Neuronal stem cell (in vitro differentiated cells): ENCODE data around the gene LRRC26. TPM values are rescaled to one million over a fixed set of nuclear protein-coding genes. Genes with fewer than 3 reads are reported as not detected.

Experiments
- DNase-seq: peaks from one replicate; pipeline ENCODE4 v3.0.0-alpha.2; 2013; ENCODE audit warnings: low spot score
- H2AFZ ChIP-seq: one replicate; pipeline ENCODE4 v1.6.1; 2013; ENCODE audit warnings: mild to moderate bottlenecking, low read length, inconsistent platforms
- H2AK5ac ChIP-seq: 2 replicates; pipeline ENCODE4 v1.6.1; 2013; ENCODE audit warnings: low read depth, mild to moderate bottlenecking, inconsistent platforms, low read length, moderate library complexity, mixed read lengths
- H2BK120ac ChIP-seq: 2 replicates; pipeline ENCODE4 v1.6.1; 2013; ENCODE audit warnings: low read depth, mild to moderate bottlenecking, inconsistent platforms, low read length, moderate library complexity, mixed read lengths
- H2BK12ac ChIP-seq: one replicate; pipeline ENCODE4 v1.6.1; 2013; ENCODE audit warnings: low read length, inconsistent platforms
- H2BK15ac ChIP-seq: 2 replicates; pipeline ENCODE4 v1.6.1; 2013; ENCODE audit warnings: mild to moderate bottlenecking, low read length, inconsistent platforms, mixed read lengths
- H2BK5ac ChIP-seq: one replicate; pipeline ENCODE4 v1.6.1; 2013; ENCODE audit warnings: inconsistent platforms, mild to moderate bottlenecking, low read length, moderate library complexity
- H3K14ac ChIP-seq: one replicate; pipeline ENCODE4 v1.6.1; 2013; ENCODE audit warnings: low read length, inconsistent platforms
- H3K18ac ChIP-seq: 2 replicates; pipeline ENCODE4 v1.6.1; 2013; ENCODE audit warnings: low read length, inconsistent platforms
- H3K23ac ChIP-seq: 2 replicates; pipeline ENCODE4 v1.6.1; 2013; ENCODE audit warnings: low read depth, mild to moderate bottlenecking, mixed read lengths, low read length, inconsistent platforms; ENCODE audit not compliant: poor library complexity
- H3K27ac ChIP-seq: replicated peaks from 3 replicates; pipeline ENCODE4 v1.5.1; 2013; ENCODE audit warnings: low read length, inconsistent platforms
- H3K27me3 ChIP-seq, 3 experiments: 2 replicates each; pipeline ENCODE4 v1.6.1; 2013; ENCODE audit warnings: low read length in 3 of 3, mild to moderate bottlenecking in 2 of 3, inconsistent platforms in 1 of 3, low read depth in 1 of 3, mixed read lengths in 1 of 3, moderate library complexity in 1 of 3; ENCODE audit not compliant: control insufficient read depth in 3 of 3, insufficient read depth in 3 of 3
- H3K36me3 ChIP-seq, 2 donors: replicated peaks in 1 of 2; 2 replicates each; pipeline ENCODE4 v1.6.1; 2013; ENCODE audit warnings: low read length in 2 of 2; ENCODE audit not compliant: control insufficient read depth in 2 of 2, insufficient read depth in 2 of 2
- H3K4ac ChIP-seq: 2 replicates; pipeline ENCODE4 v1.6.1; 2013; ENCODE audit warnings: inconsistent platforms, mild to moderate bottlenecking, low read length, moderate library complexity
- H3K4me1 ChIP-seq, 2 donors: 1 replicate in 1 of 2; 2 replicates in 1 of 2; pipeline ENCODE4 v1.6.1; 2013; ENCODE audit warnings: low read length in 2 of 2, low read depth in 1 of 2; ENCODE audit not compliant: control insufficient read depth in 2 of 2, insufficient read depth in 1 of 2
- H3K4me2 ChIP-seq: one replicate; pipeline ENCODE4 v1.6.1; 2013; ENCODE audit warnings: mild to moderate bottlenecking, low read length, inconsistent platforms; ENCODE audit not compliant: insufficient read depth, poor library complexity, severe bottlenecking
- H3K4me3 ChIP-seq, 2 donors: 2 replicates each; pipeline ENCODE4 v1.5.1; 2013; ENCODE audit warnings: low read length in 2 of 2, mild to moderate bottlenecking in 2 of 2, inconsistent platforms in 1 of 2, moderate library complexity in 1 of 2
- H3K79me1 ChIP-seq: one replicate; pipeline ENCODE4 v1.6.1; 2013; ENCODE audit warnings: low read depth, mild to moderate bottlenecking, inconsistent platforms, low read length, moderate library complexity
- H3K9ac ChIP-seq: one replicate; pipeline ENCODE4 v1.6.1; 2013; ENCODE audit warnings: mild to moderate bottlenecking, low read depth, low read length, inconsistent platforms; ENCODE audit not compliant: poor library complexity
- H3K9me3 ChIP-seq, 2 donors: replicated peaks in 1 of 2; 2 replicates each; pipeline versions ENCODE3 to v1.6.1; 2013; ENCODE audit warnings: low read length in 2 of 2, mild to moderate bottlenecking in 2 of 2, inconsistent platforms in 1 of 2, low read depth in 1 of 2, mixed read lengths in 1 of 2, moderate library complexity in 1 of 2; ENCODE audit not compliant: control insufficient read depth in 2 of 2, insufficient read depth in 1 of 2
- H4K8ac ChIP-seq: one replicate; pipeline ENCODE4 v1.6.1; 2013; ENCODE audit warnings: low read depth, mild to moderate bottlenecking, inconsistent platforms, low read length, moderate library complexity
- H4K91ac ChIP-seq: one replicate; pipeline ENCODE4 v1.6.1; 2013; ENCODE audit warnings: low read length, low read depth, mild to moderate bottlenecking, inconsistent platforms; ENCODE audit not compliant: poor library complexity
- WGBS, 2 donors: extraction: QIAGEN DNeasy Blood & Tissue Kit; methylation state at CpG; one replicate each; pipeline ENCODE4 v1.1.7; 2013; ENCODE audit warnings: missing lambda C conversion rate in 2 of 2, mixed read lengths in 1 of 2; ENCODE audit not compliant: insufficient read length in 2 of 2, insufficient replicate concordance in 1 of 2; ENCODE audit errors: extremely low coverage in 2 of 2; 5-methylcytosine and 5-hydroxymethylcytosine counted together
- polyA plus RNA-seq, 2 experiments: library from polyadenylated mRNA; stranded (reverse); fragments of 200-250 nt; gene quantifications; one replicate each; pipeline ENCODE4 v1.2.3, GENCODE V29; 2013

The LRRC26 gene
- polyA plus RNA-seq (2013, experiment 1 of 2): 1.2 TPM
- 1.3 TPM for polyA plus RNA-seq (2013, experiment 2 of 2)

DNA sequence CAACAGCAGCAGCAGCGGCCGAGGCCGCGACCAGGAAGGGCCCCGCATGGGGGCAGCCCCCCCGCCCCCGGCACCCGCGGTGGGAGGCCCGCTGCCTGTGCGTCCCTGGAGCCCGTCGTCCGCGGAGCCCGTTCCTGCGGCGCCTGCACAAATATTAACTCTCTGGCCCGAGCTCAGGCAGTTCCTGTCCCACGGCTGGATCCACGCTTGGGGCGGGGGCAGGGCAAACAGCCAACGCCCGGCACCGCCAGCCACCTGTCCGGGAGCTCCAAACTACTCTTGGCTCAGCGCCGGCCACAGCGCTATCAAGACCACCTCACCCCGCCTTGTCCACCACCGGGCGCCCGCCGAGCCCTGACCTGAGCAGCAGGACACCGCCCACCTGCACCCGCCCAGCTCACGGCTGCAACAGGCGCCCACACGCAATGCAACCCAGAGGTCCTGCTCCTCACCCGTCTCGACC, at the start of gene LRRC26:
TSS of gene LRRC26 (minus strand) at position 156 of the 463 bp plus-strand sequence. CDS start at position 48, 108 bp downstream.
- Histone ChIP-seq H3K23ac (peak within 1 kb of the TSS; percentile 93), H3K79me1 (peaks cover 2% of the 10 kb centered on the region), H3K36me3 (no peaks in the 10 kb centered on the region), H3K27ac (no peak within 1 kb of the TSS), H2BK120ac (no peak within 1 kb of the TSS), H3K9ac (peak within 1 kb of the TSS; percentile 92), H3K18ac (peak within 1 kb of the TSS; percentile 91), H3K4me3 (peak within 1 kb of the TSS; percentile 51 to 80), H2BK5ac (no peak within 1 kb of the TSS), H2BK12ac (peak within 1 kb of the TSS; percentile 41), H2AK5ac (peak within 1 kb of the TSS; percentile 88), H2AFZ (peak within 1 kb of the TSS; percentile 91), H3K27me3 (peaks cover 22 to 84% (median 69%) of the 10 kb centered on the region in 3 experiments), H4K91ac (no peak within 1 kb of the TSS), H3K4me2 (peak within 1 kb of the TSS; percentile 89), H3K9me3 (peaks cover 0 to 2% of the 10 kb centered on the region in 2 donors), H3K4ac (peak within 1 kb of the TSS; percentile 37), H3K14ac (peak within 1 kb of the TSS; percentile 71), H2BK15ac (peak within 1 kb of the TSS; percentile 75), H3K4me1 (peaks cover 8 to 22% of the 10 kb centered on the region in 2 donors), H4K8ac (peak within 1 kb of the TSS; percentile 3)
- no CpG with 5 or more reads among the region's 41 CpGs for WGBS, 2 donors
- no peak for DNase-seq

DNA sequence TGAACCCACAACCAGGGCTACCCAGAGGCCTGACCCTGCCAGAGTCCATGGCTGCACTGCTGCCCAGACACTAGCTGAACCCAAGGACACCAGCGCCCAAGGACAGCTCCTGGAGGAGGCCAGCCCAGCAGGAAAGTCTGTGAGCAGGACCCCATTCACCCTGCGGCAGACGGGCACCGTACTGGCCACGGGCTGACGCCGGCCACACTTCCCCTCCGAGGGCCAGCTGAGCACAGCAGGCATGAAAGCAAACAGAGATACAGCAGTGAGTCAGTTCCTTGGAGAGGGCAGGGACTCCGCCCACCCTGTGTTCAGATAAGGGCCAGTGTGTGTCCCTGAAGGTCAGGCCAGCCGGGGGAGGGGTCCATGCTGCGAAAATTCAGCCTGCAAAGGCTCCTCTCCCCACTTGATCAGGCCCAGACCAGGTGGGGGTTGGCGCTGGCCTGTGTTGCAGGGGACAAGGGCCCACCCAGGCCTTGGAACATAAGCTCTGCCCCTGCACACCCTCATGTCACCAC, 49.0 kb upstream of the LRRC26 start:
- no peak overlapping the region for H3K4me2 ChIP-seq
- peaks cover 15% of the 10 kb centered on the region for H3K79me1 ChIP-seq
- peak overlapping the region; percentile 65 for H4K8ac ChIP-seq
- H3K23ac ChIP-seq: peak overlapping the region; percentile 80
- H4K91ac ChIP-seq: no peak overlapping the region
- H2AK5ac ChIP-seq: no peak overlapping the region
- H3K9me3 ChIP-seq: no peaks in the 10 kb centered on the region
- H3K36me3 ChIP-seq: peaks cover 9 to 26% of the 10 kb centered on the region in 2 donors
- H2BK5ac ChIP-seq: no peak overlapping the region
- DNase-seq: no peak
- H3K4me1 ChIP-seq: peaks cover 9 to 15% of the 10 kb centered on the region in 2 donors
- no peak overlapping the region for H2AFZ ChIP-seq
- H2BK15ac ChIP-seq: no peak overlapping the region
- peak overlapping the region; percentile 60 for H3K9ac ChIP-seq
- H3K18ac ChIP-seq: peak overlapping the region; percentile 11
- H3K14ac ChIP-seq: no peak overlapping the region
- no peak overlapping the region for H3K4me3 ChIP-seq
- no CpG with 5 or more reads among the region's 12 CpGs for WGBS, 2 donors
- no peak overlapping the region for H3K27ac ChIP-seq
- no peak overlapping the region for H2BK12ac ChIP-seq
- no peak overlapping the region for H3K4ac ChIP-seq
- H2BK120ac ChIP-seq: no peak overlapping the region
- H3K27me3 ChIP-seq: peaks cover 0 to 10% (median 3%) of the 10 kb centered on the region in 3 experiments

DNA sequence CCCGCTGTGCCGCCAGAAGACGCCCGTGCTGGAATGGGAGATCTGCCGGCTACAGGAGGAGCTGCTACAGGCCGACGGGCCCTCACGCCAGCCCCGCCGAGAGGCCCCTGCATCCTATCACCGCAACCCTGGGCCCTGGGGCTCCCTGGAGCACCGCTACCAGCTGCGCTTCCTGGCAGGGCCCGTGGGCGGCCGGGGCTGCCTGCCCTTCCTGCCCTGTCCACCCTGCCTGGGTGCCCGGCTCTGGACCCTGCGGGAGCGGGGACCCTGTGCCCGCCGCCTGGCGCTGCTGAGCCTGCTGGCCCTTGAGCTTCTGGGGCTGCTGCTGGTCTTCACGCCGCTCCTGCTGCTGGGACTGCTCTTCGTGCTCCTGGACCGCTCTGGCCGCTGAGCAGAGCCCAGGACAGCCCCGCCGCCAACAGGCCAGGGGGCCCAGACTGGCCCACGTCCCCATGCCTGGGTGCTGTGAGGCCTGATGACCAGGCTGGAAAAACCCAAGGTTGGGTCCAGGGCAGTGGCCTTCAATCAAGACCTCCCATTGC, 48.4 kb upstream of the LRRC26 start:
- H3K36me3 ChIP-seq: peaks cover 11 to 30% of the 10 kb centered on the region in 2 donors
- peak overlapping the region; percentile 65 for H4K8ac ChIP-seq
- H3K18ac ChIP-seq: no peak overlapping the region
- no peak overlapping the region for H3K4me2 ChIP-seq
- no peak overlapping the region for H3K27ac ChIP-seq
- no peaks in the 10 kb centered on the region for H3K9me3 ChIP-seq
- H4K91ac ChIP-seq: no peak overlapping the region
- H2BK15ac ChIP-seq: no peak overlapping the region
- H3K27me3 ChIP-seq: peaks cover 0 to 10% (median 3%) of the 10 kb centered on the region in 3 experiments
- H3K4ac ChIP-seq: no peak overlapping the region
- peaks cover 8 to 15% of the 10 kb centered on the region in 2 donors for H3K4me1 ChIP-seq
- peaks cover 15% of the 10 kb centered on the region for H3K79me1 ChIP-seq
- WGBS, 2 donors: no CpG with 5 or more reads among the region's 30 CpGs
- peak overlapping the region; percentile 80 for H3K23ac ChIP-seq
- no peak overlapping the region for H3K4me3 ChIP-seq
- no peak for DNase-seq
- H2BK120ac ChIP-seq: no peak overlapping the region
- H2BK5ac ChIP-seq: no peak overlapping the region
- no peak overlapping the region for H2AK5ac ChIP-seq
- H3K14ac ChIP-seq: no peak overlapping the region
- peak overlapping the region; percentile 21 for H3K9ac ChIP-seq
- no peak overlapping the region for H2BK12ac ChIP-seq
- no peak overlapping the region for H2AFZ ChIP-seq
